A549 (cell line): Measurements from ENCODE around the gene DYSF. TPM values are rescaled to one million over a fixed set of nuclear protein-coding genes. Genes with fewer than 3 reads are reported as not detected.

Experiments used
- ATAC-seq, 2 experiments: fragments of 200-7000 bp in 1 of 2; fragments of >200 bp in 1 of 2; cut with Nextera tagmentation in 1 of 2; cut with Tn5 transposase in 1 of 2; 3 replicates each; pipeline versions ENCODE4 v1.8.0 to v1.9.1; 2018 to 2020; ENCODE audit warnings: mild to moderate bottlenecking in 1 of 2, moderate library complexity in 1 of 2
- CTCF ChIA-PET: fragments of 300-600 bp; sonication (Branson Sonifier 250); formaldehyde crosslinking; extraction: SDS; loops from one replicate; lab custom pipeline; 2021; ENCODE audit warnings: antibody characterized with exemption, inconsistent platforms; lab: Yijun Ruan, JAX
- POLR2A ChIA-PET: fragments of 350-600 bp; formaldehyde crosslinking; extraction: SDS; loops from one replicate; lab custom pipeline; 2021; ENCODE audit warnings: antibody characterized with exemption, inconsistent platforms; lab: Yijun Ruan, JAX
- DNase-seq, 2 experiments: peaks; one replicate each; pipeline versions ENCODE4 v3.0.0 to v3.0.0-alpha.2; 2011 to 2016; ENCODE audit warnings: low read depth in 1 of 2, low spot score in 1 of 2
- FAIRE-seq: peaks from 2 replicates; lab custom pipeline; 2011; peaks lifted over from hg19 to GRCh38; lab: Jason Lieb, UNC
- H3K27ac ChIP-seq, 2 experiments: fragments of >200 bp; sonication (Bioruptor Twin); formaldehyde crosslinking; 3 replicates each; pipeline ENCODE4 v1.5.1; 2016 to 2017
- H3K4me1 ChIP-seq: fragments of >200 bp; sonication (Bioruptor Twin); formaldehyde crosslinking; 3 replicates; pipeline ENCODE4 v1.6.1; 2016
- H3K4me2 ChIP-seq: fragments of >200 bp; sonication (Bioruptor Twin); formaldehyde crosslinking; 3 replicates; pipeline ENCODE4 v1.6.1; 2016
- H3K4me3 ChIP-seq: fragments of >200 bp; sonication (Bioruptor Twin); formaldehyde crosslinking; 3 replicates; pipeline ENCODE4 v1.5.1; 2016
- H3K9me3 ChIP-seq: fragments of >200 bp; sonication (Bioruptor Twin); formaldehyde crosslinking; 3 replicates; pipeline ENCODE4 v1.6.1; 2016
- CBX2 ChIP-seq: fragments of 200-600 bp; sonication (generic); IDR thresholded peaks from 2 replicates; pipeline ENCODE4 v1.6.1; 2016; ENCODE audit warnings: low read depth, mild to moderate bottlenecking, borderline replicate concordance
- CBX8 ChIP-seq: fragments of 200-600 bp; sonication (generic); IDR thresholded peaks from 2 replicates; pipeline ENCODE4 v1.6.1; 2016
- CHD2 ChIP-seq: fragments of 150-350 bp; IDR thresholded peaks from 2 replicates; pipeline ENCODE4 v1.6.1; 2014; ENCODE audit warnings: low read length; ENCODE audit not compliant: partially characterized antibody
- CHD4 ChIP-seq: fragments of 200-600 bp; sonication (generic); IDR thresholded peaks from 2 replicates; pipeline ENCODE4 v1.6.1; 2016; ENCODE audit warnings: antibody characterized with exemption, mild to moderate bottlenecking, borderline replicate concordance
- CTCF ChIP-seq: fragments of >200 bp; sonication (Bioruptor Twin); formaldehyde crosslinking; IDR thresholded peaks from 3 replicates; pipeline ENCODE4 v1.5.1; 2016
- E2F6 ChIP-seq: IDR thresholded peaks from 2 replicates; pipeline ENCODE4 v1.6.1; 2012; ENCODE audit warnings: low read depth, borderline replicate concordance
- EHF ChIP-seq: fragments of 250-450 bp; sonication (Bioruptor Pico); IDR thresholded peaks from 2 replicates; pipeline ENCODE4 v1.5.0; 2020; ENCODE audit warnings: mild to moderate bottlenecking
- EP300 ChIP-seq, 2 experiments: fragments of >200 bp; sonication (Bioruptor Twin); formaldehyde crosslinking; IDR thresholded peaks; 2 replicates in 1 of 2; 3 replicates in 1 of 2; pipeline ENCODE4 v1.6.1; 2016 to 2017
- GATA3 ChIP-seq: IDR thresholded peaks from 2 replicates; pipeline ENCODE4 v1.6.1; 2012; ENCODE audit warnings: borderline replicate concordance
- HEYL ChIP-seq: fragments of 250-450 bp; sonication (Bioruptor Pico); IDR thresholded peaks from 2 replicates; pipeline ENCODE4 v1.8.0; 2021; ENCODE audit warnings: mild to moderate bottlenecking, moderate library complexity
- HOXA7 ChIP-seq: fragments of 250-450 bp; sonication (Bioruptor Pico); IDR thresholded peaks from 2 replicates; pipeline ENCODE4 v1.5.0; 2020; ENCODE audit warnings: mild to moderate bottlenecking, moderate library complexity
- HOXB13 ChIP-seq: fragments of 250-450 bp; sonication (Bioruptor Pico); IDR thresholded peaks from 2 replicates; pipeline ENCODE4 v1.5.0; 2020; ENCODE audit warnings: low read depth, mild to moderate bottlenecking, moderate library complexity
- JUN ChIP-seq, 2 experiments: fragments of >200 bp; sonication (Bioruptor Twin); formaldehyde crosslinking; IDR thresholded peaks; 2 replicates in 1 of 2; 3 replicates in 1 of 2; pipeline ENCODE4 v1.6.1; 2016 to 2017
- KDM5A ChIP-seq: fragments of 200-600 bp; sonication (generic); IDR thresholded peaks from 2 replicates; pipeline ENCODE4 v1.6.1; 2016; ENCODE audit warnings: antibody characterized with exemption, mild to moderate bottlenecking
- MYC ChIP-seq: IDR thresholded peaks from 2 replicates; pipeline ENCODE4 v1.6.1; 2012; ENCODE audit warnings: mild to moderate bottlenecking, inconsistent platforms, low read length, improper control_type of control experiment, borderline replicate concordance
- NFE2L2 ChIP-seq: fragments of 150-350 bp; conservative IDR thresholded peaks from 2 replicates; pipeline ENCODE4 v1.6.1; 2014; ENCODE audit warnings: low read length
- NPAS2 ChIP-seq: fragments of 250-450 bp; sonication (Bioruptor Pico); IDR thresholded peaks from 2 replicates; pipeline ENCODE4 v1.8.0; 2022; ENCODE audit warnings: mild to moderate bottlenecking, moderate library complexity, borderline replicate concordance
- POLR2AphosphoS2 ChIP-seq: conservative IDR thresholded peaks from 2 replicates; pipeline ENCODE4 v1.6.1; 2012; ENCODE audit warnings: low read length, improper control_type of control experiment, inconsistent platforms
- RAD21 ChIP-seq, 2 experiments: fragments of >200 bp in 1 of 2; sonication (Bioruptor Twin) in 1 of 2; formaldehyde crosslinking in 1 of 2; IDR thresholded peaks in 1 of 2; conservative IDR thresholded peaks in 1 of 2; 2 replicates in 1 of 2; 3 replicates in 1 of 2; pipeline ENCODE4 v1.6.1; 2012 to 2018; ENCODE audit warnings: inconsistent platforms in 1 of 2
- RARB ChIP-seq: fragments of 250-450 bp; sonication (Bioruptor Pico); IDR thresholded peaks from 2 replicates; pipeline ENCODE4 v1.8.0; 2021; ENCODE audit warnings: mild to moderate bottlenecking, moderate library complexity
- SMC3 ChIP-seq: fragments of >200 bp; sonication (Bioruptor Twin); formaldehyde crosslinking; IDR thresholded peaks from 3 replicates; pipeline ENCODE4 v1.6.1; 2018; ENCODE audit warnings: inconsistent platforms
- TP53 ChIP-seq: fragments of 250-450 bp; sonication (Bioruptor Pico); IDR thresholded peaks from 2 replicates; pipeline ENCODE4 v1.5.0; 2021; ENCODE audit warnings: mild to moderate bottlenecking, moderate library complexity
- USF2 ChIP-seq: fragments of 450-650 bp; IDR thresholded peaks from 2 replicates; pipeline ENCODE4 v1.6.1; 2014; ENCODE audit warnings: antibody characterized with exemption
- ZC3H11A ChIP-seq: fragments of 450-650 bp; IDR thresholded peaks from 2 replicates; pipeline ENCODE4 v1.6.1; 2014; ENCODE audit warnings: antibody characterized with exemption, mild to moderate bottlenecking
- WGBS: methylation state at CpG from one replicate; pipeline ENCODE4 v1.1.6; 2017; ENCODE audit errors: missing lambda C conversion rate; 5-methylcytosine and 5-hydroxymethylcytosine counted together
- polyA plus RNA-seq, 4 experiments: library from polyadenylated mRNA; depleted of rRNA in 3 of 4; stranded (reverse); fragments of >200 nt; fragmentation: RNase III in 1 of 4; extraction: RNeasy Plus Mini Kit Qiagen cat#74134 plus additional on column Dnase treatment in 1 of 4; gene quantifications; 2 replicates in 3 of 4; 3 replicates in 1 of 4; pipeline ENCODE4 v1.2.3, GENCODE V29; 2011 to 2017
- TF ChIP-seq, protein P1 (sequence below): IDR thresholded peaks from 2 replicates; pipeline ENCODE4 v1.6.1; 2012
- TF ChIP-seq, protein P2 (sequence below): fragments of 150-350 bp; IDR thresholded peaks from 2 replicates; pipeline ENCODE4 v1.6.1; 2014; ENCODE audit warnings: low read depth, mild to moderate bottlenecking, low read length
- TF ChIP-seq, protein P3 (sequence below): IDR thresholded peaks from 2 replicates; pipeline ENCODE4 v1.6.1; 2012

Gene DYSF
- polyA plus RNA-seq, 2 of the 4 experiments (the other 2 are of a cell fraction) = 0.36 to 0.98 TPM

- no peak for TF ChIP-seq NFE2L2
- no peak for TF ChIP-seq NPAS2 (CRISPR knock-in tag)
- TF ChIP-seq, protein P1, sequence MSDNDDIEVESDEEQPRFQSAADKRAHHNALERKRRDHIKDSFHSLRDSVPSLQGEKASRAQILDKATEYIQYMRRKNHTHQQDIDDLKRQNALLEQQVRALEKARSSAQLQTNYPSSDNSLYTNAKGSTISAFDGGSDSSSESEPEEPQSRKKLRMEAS = no peak
- TF ChIP-seq CHD2 = no peak
- no peak for TF ChIP-seq USF2
- TF ChIP-seq RARB = no peak
- TF ChIP-seq, protein P2, sequence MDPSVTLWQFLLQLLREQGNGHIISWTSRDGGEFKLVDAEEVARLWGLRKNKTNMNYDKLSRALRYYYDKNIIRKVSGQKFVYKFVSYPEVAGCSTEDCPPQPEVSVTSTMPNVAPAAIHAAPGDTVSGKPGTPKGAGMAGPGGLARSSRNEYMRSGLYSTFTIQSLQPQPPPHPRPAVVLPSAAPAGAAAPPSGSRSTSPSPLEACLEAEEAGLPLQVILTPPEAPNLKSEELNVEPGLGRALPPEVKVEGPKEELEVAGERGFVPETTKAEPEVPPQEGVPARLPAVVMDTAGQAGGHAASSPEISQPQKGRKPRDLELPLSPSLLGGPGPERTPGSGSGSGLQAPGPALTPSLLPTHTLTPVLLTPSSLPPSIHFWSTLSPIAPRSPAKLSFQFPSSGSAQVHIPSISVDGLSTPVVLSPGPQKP = no peak
- no peak for TF ChIP-seq CBX8
- FAIRE-seq = no peak
- no peak for DNase-seq
- WGBS = 67% methylated on average over 15 of the region's 17 CpGs
- Histone ChIP-seq H3K4me1 (no peaks in the 10 kb centered on the region), H3K4me3 (no peak overlapping the region), H3K9me3 (no peaks in the 10 kb centered on the region), H3K4me2 (no peak overlapping the region), H3K27ac (no peak overlapping the region)
- CTCF ChIA-PET = interaction anchor here (0.7 to 1.2 kb wide), 2 partner anchors 11 to 665 kb away, joined by 3 to 4 read pairs; no protein-coding TSS in a partner anchor
- POLR2A ChIA-PET = no interaction called here
- no peak for ATAC-seq
Measured at GRCh38 chr2:71668326-71669057, 215.1 kb downstream of the DYSF start.

DNA sequence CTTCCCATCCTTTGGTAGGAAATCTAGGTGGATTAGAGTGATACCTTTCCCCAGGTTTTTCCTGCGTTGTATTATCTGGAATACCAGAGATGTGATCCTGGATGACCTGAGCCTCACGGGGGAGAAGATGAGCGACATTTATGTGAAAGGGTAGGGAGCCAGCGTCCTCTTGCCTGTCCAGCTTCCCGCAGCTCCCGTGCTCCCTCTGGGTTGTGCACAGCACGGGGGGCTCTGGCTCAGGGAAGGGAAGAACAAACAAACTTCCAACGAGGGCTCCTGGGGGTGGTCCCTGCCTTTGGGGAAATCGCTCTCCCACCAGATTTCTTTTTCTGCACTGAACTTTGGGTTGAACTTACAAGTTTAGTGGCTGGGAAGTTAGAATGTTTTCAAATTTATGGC lies 215.7 kb downstream of the DYSF start:
- ATAC-seq = no peak
- CTCF ChIA-PET = interaction anchor here (1.2 kb wide), 1 partner anchor 10 kb away, joined by 4 read pairs; no protein-coding TSS in a partner anchor
- H3K4me3 ChIP-seq = no peak overlapping the region
- POLR2A ChIA-PET = no interaction called here
- WGBS = 62% methylated on average over 9 of the region's 9 CpGs
- H3K4me2 ChIP-seq = no peak overlapping the region
- no peak for FAIRE-seq
- no peak overlapping the region for H3K27ac ChIP-seq
- H3K4me1 ChIP-seq = no peaks in the 10 kb centered on the region
- no peak for DNase-seq
- no peak for TF ChIP-seq HOXB13
- no peak for TF ChIP-seq EP300 (IDR thresholded peaks at IDR 0.05)
- no peak for TF ChIP-seq MYC
- no peak for TF ChIP-seq GATA3
- no peak for TF ChIP-seq KDM5A
- no peak for TF ChIP-seq EHF (CRISPR knock-in tag)
- no peak for TF ChIP-seq SMC3
- no peak for TF ChIP-seq JUN (IDR thresholded peaks at IDR 0.05)
- TF ChIP-seq, all 56 proteins: peak for 0
- H3K9me3 ChIP-seq = no peaks in the 10 kb centered on the region

- FAIRE-seq = no peak
- H3K4me1 ChIP-seq = no peaks in the 10 kb centered on the region
- no peak overlapping the region for H3K4me3 ChIP-seq
- H3K27ac ChIP-seq = no peak overlapping the region
- ChIA-PET POLR2A (no interaction called here), CTCF (interaction anchor here (1.2 kb wide), 1 partner anchor 9 kb away, joined by 4 read pairs; no protein-coding TSS in a partner anchor)
- no peak for ATAC-seq
- WGBS = 68% methylated on average over 8 of the region's 8 CpGs
- no peaks in the 10 kb centered on the region for H3K9me3 ChIP-seq
- DNase-seq = no peak
- no peak overlapping the region for H3K4me2 ChIP-seq
- TF ChIP-seq, protein P3, sequence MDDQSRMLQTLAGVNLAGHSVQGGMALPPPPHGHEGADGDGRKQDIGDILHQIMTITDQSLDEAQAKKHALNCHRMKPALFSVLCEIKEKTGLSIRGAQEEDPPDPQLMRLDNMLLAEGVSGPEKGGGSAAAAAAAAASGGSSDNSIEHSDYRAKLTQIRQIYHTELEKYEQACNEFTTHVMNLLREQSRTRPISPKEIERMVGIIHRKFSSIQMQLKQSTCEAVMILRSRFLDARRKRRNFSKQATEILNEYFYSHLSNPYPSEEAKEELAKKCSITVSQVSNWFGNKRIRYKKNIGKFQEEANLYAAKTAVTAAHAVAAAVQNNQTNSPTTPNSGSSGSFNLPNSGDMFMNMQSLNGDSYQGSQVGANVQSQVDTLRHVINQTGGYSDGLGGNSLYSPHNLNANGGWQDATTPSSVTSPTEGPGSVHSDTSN = no peak
- TF ChIP-seq NFE2L2 = no peak
- no peak for TF ChIP-seq TP53
- no peak for TF ChIP-seq E2F6
- no peak for TF ChIP-seq NPAS2 (CRISPR knock-in tag)
- no peak for TF ChIP-seq RAD21 (conservative IDR thresholded peaks at IDR 0.05 in 1 of 2, IDR thresholded peaks at IDR 0.05 in 1 of 2)
- no peak for TF ChIP-seq CBX2
- no peak for TF ChIP-seq HEYL (CRISPR knock-in tag)
- no peak for TF ChIP-seq HOXA7 (CRISPR knock-in tag)
- no peak for TF ChIP-seq POLR2AphosphoS2
- TF ChIP-seq HOXB13 = no peak
- TF ChIP-seq ZC3H11A = no peak
- TF ChIP-seq CHD4 = no peak
- no peak for TF ChIP-seq CTCF
Measured at GRCh38 chr2:71669628-71670429, 216.5 kb downstream of the DYSF start.
